ENCODE results near the gene ZNF343. TPM values are rescaled to one million over a fixed set of nuclear protein-coding genes. Genes with fewer than 3 reads are reported as not detected.
A peak's percentile ranks its signal among the peaks of the same experiment; 100 is the strongest.
"Not testable (repeated sequence)": the region's sequence is repeated elsewhere in the genome, so short reads cannot be mapped to it uniquely, and the experiment has no call there.

ZNF343 gene
- total RNA-seq, 3 donors from 2014 or later, result 10.4 to 13.7 (median 11.9) TPM

DNA sequence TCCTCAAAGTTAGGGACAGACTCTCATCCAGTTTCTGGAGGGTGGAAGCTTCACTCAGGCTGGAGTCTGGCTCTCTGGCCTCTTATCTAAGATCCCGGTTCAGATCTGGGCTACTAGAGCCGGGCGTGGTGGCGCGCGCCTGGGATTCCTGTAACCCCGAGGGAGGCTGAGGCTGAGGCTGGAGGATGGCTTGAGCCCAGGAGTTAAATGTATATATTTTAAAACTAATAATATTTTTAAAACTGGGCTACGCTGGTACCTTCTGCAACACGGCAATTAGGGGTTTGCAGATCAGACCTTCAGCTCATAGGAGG is 710 bp upstream of the ZNF343 start:
- Mint-ChIP-seq H3K27me3 (ENCODE audit: low read depth) (peaks cover 26% of the 10 kb centered on the region), H3K4me3 (peak overlapping the region; percentile 100), H3K4me1 (ENCODE audit: low read depth) (peaks cover 18% of the 10 kb centered on the region), H3K36me3 (ENCODE audit: insufficient read depth) (peaks cover 2% of the 10 kb centered on the region), H3K9me3 (no peaks in the 10 kb centered on the region)
- DNase-seq, result no peak
- ATAC-seq, result no peak

GRCh38 chr20:2507875-2508630 is 662 bp downstream of the ZNF343 start:
- Mint-ChIP-seq H3K36me3 (ENCODE audit: insufficient read depth) (peaks cover 4% of the 10 kb centered on the region), H3K9me3 (no peaks in the 10 kb centered on the region), H3K4me1 (ENCODE audit: low read depth) (peaks cover 18% of the 10 kb centered on the region), H3K27me3 (ENCODE audit: low read depth) (peaks cover 20% of the 10 kb centered on the region), H3K4me3 (peak overlapping the region; percentile 100)
- peak in 1 of 2 donors; percentile 11 for ATAC-seq
- no peak for DNase-seq

DNA sequence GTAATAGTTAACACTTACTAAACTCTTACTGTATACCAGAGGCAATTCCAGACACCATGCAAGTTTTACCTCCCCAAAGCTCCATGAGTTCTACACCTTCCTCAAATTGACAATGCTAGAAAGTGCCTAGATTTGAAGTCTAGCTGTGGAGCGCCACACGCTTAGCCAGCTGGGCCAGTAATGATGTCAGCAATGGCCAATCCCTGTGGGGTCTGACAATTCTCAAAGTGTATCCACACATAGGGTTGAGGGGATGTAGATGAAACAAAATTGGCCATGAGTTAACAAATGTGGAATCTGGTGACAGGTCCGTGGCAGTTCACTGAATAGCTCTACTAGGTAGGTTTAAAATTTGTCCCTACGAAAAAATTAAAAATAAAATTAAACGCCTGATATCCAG is 1.3 kb downstream of the ZNF343 start:
- peaks cover 18% of the 10 kb centered on the region for H3K4me1 Mint-ChIP-seq (ENCODE audit: low read depth)
- H3K27me3 Mint-ChIP-seq (ENCODE audit: low read depth), result peaks cover 17% of the 10 kb centered on the region
- DNase-seq, result no peak
- no peak for ATAC-seq
- H3K9me3 Mint-ChIP-seq, result no peaks in the 10 kb centered on the region
- peak overlapping the region; percentile 100 for H3K4me3 Mint-ChIP-seq
- peaks cover 6% of the 10 kb centered on the region for H3K36me3 Mint-ChIP-seq (ENCODE audit: insufficient read depth)

- H3K4me1 Mint-ChIP-seq (ENCODE audit: low read depth), result peaks cover 18% of the 10 kb centered on the region
- not testable (repeated sequence) for H3K4me3 Mint-ChIP-seq; H3K36me3 Mint-ChIP-seq (ENCODE audit: insufficient read depth); ATAC-seq; DNase-seq; H3K9me3 Mint-ChIP-seq; H3K27me3 Mint-ChIP-seq (ENCODE audit: low read depth)
Measured at GRCh38 chr20:2506426-2506825, 2.3 kb downstream of the ZNF343 start.

- H3K4me3 Mint-ChIP-seq, result not testable (repeated sequence)
Measured at GRCh38 chr20:2504803-2505202, 3.9 kb downstream of the ZNF343 start.

GRCh38 chr20:2502808-2503384 is 5.8 kb downstream of the ZNF343 start:
- H3K4me1 Mint-ChIP-seq (ENCODE audit: low read depth); H3K4me3 Mint-ChIP-seq; H3K9me3 Mint-ChIP-seq; ATAC-seq; H3K27me3 Mint-ChIP-seq (ENCODE audit: low read depth); DNase-seq: not testable (repeated sequence)
- peaks cover 22% of the 10 kb centered on the region for H3K36me3 Mint-ChIP-seq (ENCODE audit: insufficient read depth)

More at GRCh38 chr20:2504803-2505202, 3.9 kb downstream of the ZNF343 start:
- DNase-seq; H3K9me3 Mint-ChIP-seq; H3K27me3 Mint-ChIP-seq (ENCODE audit: low read depth); ATAC-seq: not testable (repeated sequence)
- H3K4me1 Mint-ChIP-seq (ENCODE audit: low read depth), result peaks cover 18% of the 10 kb centered on the region
- H3K36me3 Mint-ChIP-seq (ENCODE audit: insufficient read depth), result peaks cover 18% of the 10 kb centered on the region

DNA sequence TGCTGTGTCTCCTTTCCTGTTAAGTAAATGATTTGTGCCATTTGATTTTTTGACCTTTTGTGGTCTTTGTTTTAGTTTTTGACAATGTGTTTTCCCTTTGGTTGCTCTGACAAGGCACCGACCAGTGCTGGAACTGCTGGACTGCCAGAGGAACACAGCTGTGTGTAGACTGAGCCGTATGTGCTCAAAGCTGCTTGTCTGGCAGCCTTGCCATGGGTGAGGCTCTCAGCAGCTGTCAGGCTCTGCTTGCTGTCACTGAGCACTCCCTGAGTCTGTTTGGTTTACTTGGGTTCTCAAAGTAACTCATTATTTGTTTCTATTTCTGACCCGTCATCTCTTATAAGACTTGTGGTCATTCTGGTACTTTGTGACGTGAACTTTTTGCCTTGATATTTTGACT is 23.1 kb downstream of the ZNF343 start:
- peaks cover 6% of the 10 kb centered on the region for H3K9me3 Mint-ChIP-seq
- ATAC-seq, result no peak
- no peaks in the 10 kb centered on the region for H3K27me3 Mint-ChIP-seq (ENCODE audit: low read depth)
- H3K36me3 Mint-ChIP-seq (ENCODE audit: insufficient read depth), result peaks cover 65% of the 10 kb centered on the region
- DNase-seq, result no peak
- no peaks in the 10 kb centered on the region for H3K4me1 Mint-ChIP-seq (ENCODE audit: low read depth)
- H3K4me3 Mint-ChIP-seq, result no peak overlapping the region

- no peak overlapping the region for H3K4me3 Mint-ChIP-seq
- DNase-seq (no peak), ATAC-seq (no peak)
- H3K36me3 Mint-ChIP-seq (ENCODE audit: insufficient read depth), result peaks cover 69% of the 10 kb centered on the region
- H3K27me3 Mint-ChIP-seq (ENCODE audit: low read depth), result no peaks in the 10 kb centered on the region
- H3K4me1 Mint-ChIP-seq (ENCODE audit: low read depth), result no peaks in the 10 kb centered on the region
- peaks cover 6% of the 10 kb centered on the region for H3K9me3 Mint-ChIP-seq
Measured at GRCh38 chr20:2485080-2485479, 23.6 kb downstream of the ZNF343 start.

DNA sequence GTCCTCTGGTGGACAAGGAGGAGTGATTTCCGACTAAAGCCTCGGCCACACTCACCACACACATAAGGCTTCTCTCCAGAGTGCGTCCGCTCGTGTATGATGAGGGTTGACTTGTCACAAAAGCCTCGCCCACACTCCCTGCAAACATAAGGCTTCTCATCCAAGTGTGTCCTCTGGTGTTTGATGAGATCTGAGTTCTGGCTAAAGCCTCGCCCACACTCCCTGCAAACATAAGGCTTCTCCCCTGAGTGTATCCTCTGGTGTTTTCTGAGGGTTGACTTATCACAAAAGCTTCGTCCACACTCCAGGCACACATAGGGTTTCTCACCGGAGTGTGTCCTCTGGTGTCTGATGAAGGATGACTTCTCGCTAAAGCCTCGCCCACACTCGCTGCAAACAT is 25.2 kb downstream of the ZNF343 start:
- Mint-ChIP-seq H3K4me1 (ENCODE audit: low read depth) (no peaks in the 10 kb centered on the region), H3K36me3 (ENCODE audit: insufficient read depth) (peaks cover 58% of the 10 kb centered on the region), H3K4me3 (no peak overlapping the region), H3K9me3 (peaks cover 6% of the 10 kb centered on the region), H3K27me3 (ENCODE audit: low read depth) (no peaks in the 10 kb centered on the region)
- ATAC-seq, result no peak
- DNase-seq, result no peak

GRCh38 chr20:2480381-2480780 is 28.3 kb downstream of the ZNF343 start:
- no peak for ATAC-seq
- Mint-ChIP-seq H3K27me3 (ENCODE audit: low read depth) (no peaks in the 10 kb centered on the region), H3K36me3 (ENCODE audit: insufficient read depth) (peaks cover 48% of the 10 kb centered on the region), H3K4me1 (ENCODE audit: low read depth) (no peaks in the 10 kb centered on the region), H3K4me3 (no peak overlapping the region), H3K9me3 (peaks cover 6% of the 10 kb centered on the region)
- DNase-seq, result no peak

- no peak overlapping the region for H3K4me3 Mint-ChIP-seq
- DNase-seq, result no peak
- peaks cover 26% of the 10 kb centered on the region for H3K36me3 Mint-ChIP-seq (ENCODE audit: insufficient read depth)
- no peaks in the 10 kb centered on the region for H3K27me3 Mint-ChIP-seq (ENCODE audit: low read depth)
- no peaks in the 10 kb centered on the region for H3K4me1 Mint-ChIP-seq (ENCODE audit: low read depth)
- no peak for ATAC-seq
- peaks cover 6% of the 10 kb centered on the region for H3K9me3 Mint-ChIP-seq
Measured at GRCh38 chr20:2476742-2477615, 31.7 kb downstream of the ZNF343 start.

DNA sequence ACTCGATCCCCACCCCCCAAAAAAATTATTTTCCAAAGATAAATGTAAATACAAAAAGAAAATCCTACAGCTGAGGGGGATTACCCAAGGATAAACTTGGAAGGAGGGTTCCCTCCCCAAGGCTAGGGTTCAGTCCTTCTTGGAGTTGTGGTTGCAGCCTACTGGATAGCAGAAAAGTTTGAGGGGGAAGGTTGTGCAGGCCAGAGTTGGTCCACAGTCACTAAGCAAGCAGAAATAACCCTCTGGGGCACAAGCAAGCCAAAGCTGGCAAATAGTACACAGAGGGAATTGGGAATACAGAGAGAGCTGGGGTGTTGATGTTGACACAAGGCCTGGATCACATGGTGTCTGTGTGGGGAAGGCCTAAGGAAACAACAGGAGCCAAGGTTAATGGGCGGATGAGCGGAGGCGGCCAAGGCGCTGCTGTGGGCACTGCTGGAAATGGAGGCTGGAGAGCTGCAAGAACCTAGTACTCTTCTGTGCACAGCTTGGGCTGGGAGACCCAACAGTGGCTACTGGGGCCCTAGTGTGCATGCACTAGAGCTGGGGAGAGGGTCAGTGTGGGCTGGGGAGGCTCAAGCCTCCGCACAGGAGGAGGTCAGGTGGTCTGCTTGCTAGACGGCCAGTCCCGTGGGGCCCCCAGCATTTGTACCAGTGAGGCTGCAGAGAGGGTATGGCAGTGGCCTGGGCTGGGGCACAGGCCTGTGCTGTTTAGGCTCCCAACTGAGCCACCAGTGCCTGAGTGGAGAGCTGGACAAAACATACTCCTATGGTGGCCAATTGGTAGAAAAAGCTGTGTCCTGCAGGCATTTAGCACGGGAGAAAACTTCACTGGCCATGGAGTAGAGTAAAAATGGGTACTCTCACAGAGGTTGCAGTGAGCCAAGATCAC is 32.6 kb downstream of the ZNF343 start:
- Mint-ChIP-seq H3K9me3 (peaks cover 5% of the 10 kb centered on the region), H3K36me3 (ENCODE audit: insufficient read depth) (peaks cover 17% of the 10 kb centered on the region), H3K27me3 (ENCODE audit: low read depth) (no peaks in the 10 kb centered on the region)

DNA sequence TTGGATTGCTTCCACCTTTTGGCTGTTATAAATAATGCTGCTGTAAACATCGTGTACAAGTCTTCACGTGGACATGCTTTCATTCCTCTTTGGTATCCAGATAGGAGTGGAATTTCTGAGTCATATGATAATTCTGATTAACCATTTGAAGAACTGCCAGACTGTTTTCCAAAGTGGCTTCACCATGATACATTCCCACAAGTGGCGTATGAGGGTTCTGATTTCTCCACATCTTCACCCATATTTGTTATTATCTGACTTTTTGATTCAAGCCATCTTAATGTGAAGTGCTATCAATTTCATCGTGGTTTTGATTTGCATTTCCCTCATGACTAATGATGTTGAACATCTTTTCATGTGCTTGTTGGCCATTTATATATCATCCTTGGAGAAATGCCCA is 35.2 kb downstream of the ZNF343 start:
- no peak for ATAC-seq
- H3K36me3 Mint-ChIP-seq (ENCODE audit: insufficient read depth), result peaks cover 18% of the 10 kb centered on the region
- no peak for DNase-seq
- H3K4me3 Mint-ChIP-seq, result no peak overlapping the region
- no peaks in the 10 kb centered on the region for H3K27me3 Mint-ChIP-seq (ENCODE audit: low read depth)
- H3K9me3 Mint-ChIP-seq, result no peaks in the 10 kb centered on the region
- H3K4me1 Mint-ChIP-seq (ENCODE audit: low read depth), result peaks cover 17% of the 10 kb centered on the region

More for the DNA sequence above, 32.6 kb downstream of the ZNF343 start:
- H3K4me1 Mint-ChIP-seq (ENCODE audit: low read depth), result peaks cover 2% of the 10 kb centered on the region
- H3K4me3 Mint-ChIP-seq, result no peak overlapping the region
- DNase-seq, result no peak
- ATAC-seq, result no peak
